Activated T-cell treated with anti-CD3 and anti-CD28 coated beads, Interleukin-2, amount 50 U/mL, for 1 hour (primary cell): ENCODE results near the gene SYTL1.
"Not testable (repeated sequence)": the region's sequence is repeated elsewhere in the genome, so short reads cannot be mapped to it uniquely, and the experiment has no call there.

Source experiments
- DNase-seq: peaks from one replicate; pipeline ENCODE4 v3.0.0-alpha.2; 2020

SYTL1 gene

DNA sequence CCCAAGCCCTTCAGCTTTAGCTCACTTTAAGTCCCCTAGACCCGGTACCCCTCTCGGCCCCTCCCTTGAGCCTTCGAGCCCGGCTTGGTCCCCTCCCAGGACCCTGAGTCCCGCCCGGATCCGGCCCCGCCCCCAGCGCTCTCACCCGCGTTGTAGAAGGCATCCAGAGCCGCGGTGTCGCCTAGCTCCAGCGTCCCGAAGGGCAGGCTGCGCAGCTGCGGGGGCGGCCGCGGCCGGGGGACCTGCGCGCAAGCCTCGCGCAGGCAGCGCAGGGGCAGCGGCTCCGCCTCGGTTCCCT lies 24.2 kb downstream of the SYTL1 start:
- DNase-seq, result peak; percentile 74

DNA sequence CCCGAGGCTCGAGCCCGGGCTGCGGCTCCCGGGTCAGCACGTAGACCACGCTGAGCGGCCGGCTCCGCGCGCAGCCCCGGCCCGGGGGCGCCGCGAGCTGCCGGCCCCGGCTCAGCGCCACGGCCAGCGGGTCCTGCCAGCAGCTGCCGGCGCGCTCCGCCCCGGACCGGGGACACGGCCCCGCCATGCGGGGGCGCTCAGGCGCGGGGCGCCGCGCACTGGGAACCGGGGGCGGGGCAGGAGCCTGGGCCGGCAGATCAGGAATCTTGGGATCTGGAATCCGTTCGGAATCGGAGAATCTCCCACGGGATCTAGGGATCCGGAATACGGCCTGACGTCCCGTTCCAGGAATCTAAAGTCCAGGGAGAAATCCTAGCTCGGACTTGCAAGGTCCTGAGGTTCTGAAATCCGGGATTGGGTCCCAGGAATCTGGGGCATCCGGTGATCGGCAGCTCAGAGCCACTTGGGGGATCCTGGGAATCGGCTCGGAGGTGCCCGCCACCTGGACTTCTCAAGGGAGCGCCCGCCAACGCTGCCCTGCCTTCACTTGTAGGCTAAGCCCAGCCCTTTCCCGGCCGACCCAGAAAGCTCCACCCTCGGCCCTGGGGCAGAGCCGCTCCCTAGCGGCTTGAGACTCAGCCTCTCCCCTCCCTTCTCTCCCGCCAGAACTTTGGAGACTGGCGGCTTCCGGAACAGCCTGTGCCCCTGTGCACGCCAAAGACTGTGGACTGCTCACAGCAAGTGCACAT lies 24.8 kb downstream of the SYTL1 start, which contains the start of gene MAP3K6:
Gene MAP3K6, minus strand, starts transcription at position 551 of the 749 bp plus-strand sequence. Its CDS starts 364 bp downstream, at position 187.
- DNase-seq, result peak; percentile 63

DNA sequence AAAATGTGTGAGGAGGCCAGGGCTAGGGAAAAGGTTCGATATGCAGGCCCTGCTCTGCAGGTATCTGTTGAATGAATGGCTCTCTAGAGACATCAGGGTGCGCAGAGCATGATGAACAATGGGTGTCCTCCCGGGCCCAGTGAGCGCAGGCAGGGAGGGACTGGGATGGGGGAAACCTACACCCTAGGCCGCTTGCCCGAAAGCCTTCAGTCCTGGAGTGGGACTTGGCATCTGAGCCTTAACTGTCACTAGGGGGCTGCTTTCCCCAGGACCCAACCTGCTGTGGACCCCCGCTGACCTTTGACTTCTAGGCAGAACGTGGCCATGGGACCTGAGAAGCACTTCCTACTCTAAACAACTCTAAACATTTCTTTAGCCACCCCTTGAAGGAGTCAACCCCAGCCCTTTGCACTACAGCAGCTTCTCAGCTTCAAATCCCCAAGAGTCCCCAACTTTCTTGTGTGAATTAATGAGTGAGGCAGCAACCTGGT lies 25.4 kb downstream of the SYTL1 start:
- DNase-seq, result no peak

DNA sequence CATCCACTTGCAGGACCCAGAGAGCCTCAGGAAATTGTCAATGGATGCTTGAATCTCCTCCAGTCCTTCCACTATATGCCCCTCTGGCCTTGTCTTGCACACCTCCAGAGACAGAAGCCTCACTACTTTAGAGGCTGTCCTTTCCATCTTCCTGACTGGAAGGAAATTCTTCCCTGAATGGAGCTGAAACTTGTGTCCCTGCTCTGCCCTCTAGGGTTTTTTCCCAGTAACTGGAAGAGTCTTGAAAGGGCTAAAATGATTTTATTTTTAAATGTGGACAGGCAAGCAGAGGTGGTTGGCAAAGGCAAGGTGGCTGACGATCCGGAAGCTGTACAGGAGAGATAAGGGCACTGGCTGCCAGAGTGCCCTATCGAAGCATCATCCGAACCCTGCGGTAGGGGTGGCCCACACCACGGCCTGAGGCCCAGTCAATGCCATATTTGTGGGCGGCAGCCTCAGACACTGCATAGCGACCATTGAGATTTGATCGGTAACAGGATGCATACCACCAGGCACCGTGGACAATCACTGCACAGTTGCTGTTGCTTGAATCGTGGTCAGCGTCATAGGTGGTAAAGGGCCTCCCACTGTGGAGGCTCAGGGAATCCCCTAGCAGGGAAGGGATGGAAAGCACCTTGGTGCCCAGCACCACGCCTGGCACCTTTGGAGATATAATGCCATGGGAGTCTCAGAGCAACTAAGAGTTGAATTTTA lies 27.2 kb downstream of the SYTL1 start:
- DNase-seq, result no peak

DNA sequence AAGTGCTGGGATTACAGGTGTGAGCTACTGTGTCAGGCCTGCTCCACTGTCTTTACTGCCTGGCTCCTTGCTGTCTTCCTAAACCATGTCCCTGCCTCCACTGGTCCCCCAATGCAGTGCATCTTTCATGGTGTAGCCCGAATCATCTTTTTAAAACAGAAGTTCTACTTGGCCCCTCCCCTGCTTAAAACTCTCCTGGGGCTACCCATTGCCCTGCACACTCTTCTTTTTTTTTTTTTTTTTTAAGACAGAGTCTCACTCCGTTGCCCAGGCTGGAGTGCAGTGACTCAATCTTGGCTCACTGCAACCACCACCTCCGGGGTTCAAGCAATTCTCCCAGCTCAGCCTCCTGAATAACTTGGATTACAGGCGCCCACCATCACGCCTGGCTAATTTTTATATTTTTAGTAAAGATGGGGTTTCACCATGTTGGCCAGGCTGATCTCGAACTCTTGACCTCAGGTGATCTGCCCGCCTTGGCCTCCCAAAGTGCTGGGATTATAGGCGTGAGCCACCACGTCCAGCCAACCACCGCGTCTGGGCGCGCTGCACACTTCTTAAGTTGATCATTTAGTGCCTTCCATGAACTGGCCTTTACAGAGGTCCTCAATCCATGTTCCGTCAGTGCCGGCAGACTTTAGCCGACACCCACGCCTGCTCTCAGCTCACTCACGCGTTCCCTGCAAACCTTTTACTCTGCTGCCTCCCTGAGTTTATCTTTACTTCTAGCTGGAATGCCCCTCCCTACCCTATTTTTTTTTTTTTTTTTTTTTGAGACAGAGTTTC lies 30.4 kb downstream of the SYTL1 start:
- DNase-seq, result no peak

DNA sequence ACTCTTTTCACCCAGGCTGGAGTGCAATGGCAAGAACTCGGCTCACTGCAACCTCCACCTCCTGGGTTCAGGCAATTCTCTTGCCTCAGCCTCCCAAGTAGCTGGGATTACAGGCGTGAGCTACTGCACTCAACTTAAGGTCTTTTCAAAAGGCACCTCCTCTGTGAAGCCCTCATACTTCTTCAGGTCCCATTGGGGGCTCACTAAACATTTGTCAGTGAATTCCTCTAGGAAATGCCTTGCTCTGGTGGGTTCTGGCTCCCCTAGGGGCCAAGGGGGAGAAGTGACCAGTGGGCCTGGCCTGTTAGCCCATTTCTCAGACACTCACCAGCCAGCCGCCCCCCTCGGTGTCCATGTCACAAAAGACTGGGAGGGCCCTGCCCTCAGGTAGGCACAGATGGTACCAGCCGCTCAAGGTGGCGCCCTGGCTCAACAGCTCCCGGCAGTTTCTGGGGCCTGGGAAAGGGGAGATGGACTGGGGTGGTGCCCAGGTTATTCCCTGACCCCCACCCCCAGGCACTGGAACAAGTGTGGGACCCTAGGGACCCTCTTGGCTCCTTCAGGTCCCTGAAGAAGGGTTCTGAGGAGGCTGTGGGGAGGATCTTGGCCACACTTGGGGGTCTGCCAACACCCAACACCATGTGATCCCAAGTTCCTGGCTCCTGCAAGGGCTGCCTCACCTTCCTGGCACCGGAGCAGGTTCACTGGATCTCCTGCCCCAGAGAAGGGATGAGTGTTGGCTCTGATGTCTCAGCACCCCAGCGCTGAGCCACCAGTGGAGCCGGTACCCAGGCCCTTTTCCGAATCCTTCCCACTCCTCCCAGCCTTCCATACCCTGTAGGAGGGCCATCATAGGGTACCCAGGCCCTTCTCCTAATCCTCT lies 31.2 kb downstream of the SYTL1 start:
- no peak for DNase-seq

DNA sequence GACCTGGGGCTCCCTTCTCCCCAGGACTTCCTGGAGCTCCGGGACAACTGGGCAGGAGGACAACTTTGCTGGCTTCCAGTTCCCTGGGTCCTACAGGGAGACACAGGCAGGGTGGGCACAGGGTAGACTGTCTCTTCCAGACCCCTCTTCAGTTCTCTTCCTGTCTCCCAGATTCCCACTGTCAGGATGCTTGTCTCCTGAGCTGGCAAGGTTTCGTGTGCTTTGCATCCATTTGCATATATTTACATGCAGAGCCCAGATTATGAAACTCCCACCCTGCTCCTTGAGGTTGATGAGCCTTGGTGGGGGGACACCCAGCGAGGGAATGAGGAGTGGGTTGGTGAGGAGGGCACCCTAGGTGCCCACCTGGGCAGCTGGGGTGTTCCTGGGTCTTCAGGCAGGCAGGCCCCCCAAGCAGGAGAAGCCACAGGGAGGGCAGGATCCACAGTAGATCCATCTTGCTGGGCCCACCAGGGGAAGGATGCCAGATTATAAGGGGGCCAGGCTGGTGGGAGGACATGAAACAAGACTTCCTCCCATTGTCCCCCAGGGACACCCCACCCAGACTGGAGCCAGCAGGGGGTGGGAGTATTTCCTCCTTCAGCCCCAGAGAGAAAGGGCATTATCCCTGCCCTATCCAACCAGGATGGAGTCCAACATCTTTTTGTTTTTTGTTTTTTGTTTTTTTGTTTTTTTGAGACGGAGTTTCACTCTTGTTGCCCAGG lies 32.7 kb downstream of the SYTL1 start, which contains the start of gene FCN3:
Gene FCN3, minus strand, starts transcription at position 463 of the 725 bp plus-strand sequence. Its CDS starts 6 bp downstream, at position 457.
- DNase-seq, result no peak

DNA sequence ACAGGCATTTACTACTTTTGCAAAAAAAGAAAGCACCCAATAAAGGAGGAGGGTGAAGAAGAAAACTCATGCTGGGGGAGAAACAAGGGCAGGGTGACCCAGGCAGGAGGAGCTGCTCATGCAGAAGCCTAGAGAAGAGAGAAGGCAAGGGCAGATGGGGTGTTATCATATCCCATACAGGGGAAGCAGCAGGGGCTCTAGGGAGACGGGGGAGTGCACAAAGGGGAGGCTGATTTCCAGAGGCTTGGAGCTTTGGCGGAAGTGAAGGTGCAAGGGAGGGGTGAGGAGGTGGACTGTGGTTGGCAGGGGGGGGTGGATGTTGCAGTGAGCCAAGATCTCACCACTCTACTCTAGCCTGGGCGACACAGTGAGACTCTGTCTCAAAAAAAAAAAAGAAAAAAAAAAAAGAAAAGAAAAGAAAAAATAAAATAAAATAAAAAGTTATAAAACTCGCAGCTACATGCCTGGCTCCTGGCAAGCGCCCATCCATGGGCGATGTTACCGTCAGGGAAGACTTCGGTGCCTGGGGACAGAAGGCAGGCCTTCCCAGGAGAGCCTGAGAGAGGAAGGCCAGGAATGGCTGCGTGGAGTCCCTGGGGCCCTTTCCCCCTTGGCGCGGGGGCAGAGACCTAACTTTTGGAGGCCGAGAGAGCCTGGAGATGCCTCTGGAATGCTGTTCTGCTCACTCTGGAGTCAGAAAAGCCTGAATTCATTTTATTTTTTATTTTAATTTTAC lies 36.1 kb downstream of the SYTL1 start:
- no peak for DNase-seq

DNA sequence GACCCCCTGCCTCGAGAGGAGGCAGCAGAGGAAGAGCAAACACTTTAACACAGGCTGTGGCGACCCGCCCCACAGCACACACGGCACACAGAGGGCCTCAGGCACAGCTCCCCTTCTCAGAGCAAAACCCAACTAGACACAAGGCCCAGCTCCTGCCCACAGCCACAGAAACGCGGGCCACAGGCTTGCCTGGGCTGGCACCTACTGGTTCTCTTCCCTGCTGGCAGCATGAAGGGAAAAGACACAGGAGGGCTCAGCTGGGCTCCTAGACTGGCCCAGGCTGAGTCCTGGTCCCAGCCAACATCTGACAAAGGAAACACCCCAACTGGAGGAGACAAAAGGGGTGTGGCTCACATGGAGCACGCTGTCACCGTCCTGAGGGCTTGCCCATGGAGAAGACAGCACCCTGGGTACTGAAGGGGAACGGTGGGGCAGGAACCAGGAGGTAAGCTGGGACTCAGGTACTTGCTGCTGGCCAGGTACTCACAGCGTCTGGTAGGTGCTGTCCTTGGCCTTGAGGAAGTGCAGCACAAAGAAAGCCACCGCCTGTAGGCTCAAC lies 37.8 kb downstream of the SYTL1 start:
- DNase-seq, result no peak

DNA sequence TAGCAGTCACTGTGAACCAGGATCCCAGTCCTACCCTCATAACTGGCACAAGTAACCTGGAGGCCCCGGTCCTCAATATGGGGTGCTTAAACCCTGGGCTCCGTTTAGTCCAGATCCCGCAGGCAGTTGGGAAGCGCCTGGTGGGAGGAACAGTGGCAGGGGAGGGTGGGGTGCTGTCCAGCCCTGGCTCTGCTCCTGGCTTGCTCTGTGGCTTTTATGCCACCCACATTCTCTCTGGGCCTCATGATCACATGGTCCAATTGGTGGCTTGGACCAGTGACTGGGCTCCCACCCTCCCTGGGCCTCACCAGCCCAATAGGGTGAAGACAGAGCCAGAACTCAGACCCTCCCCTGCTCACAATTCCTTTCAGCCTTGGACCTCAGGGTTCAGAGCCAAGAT lies 38.4 kb downstream of the SYTL1 start:
- DNase-seq, result no peak

DNA sequence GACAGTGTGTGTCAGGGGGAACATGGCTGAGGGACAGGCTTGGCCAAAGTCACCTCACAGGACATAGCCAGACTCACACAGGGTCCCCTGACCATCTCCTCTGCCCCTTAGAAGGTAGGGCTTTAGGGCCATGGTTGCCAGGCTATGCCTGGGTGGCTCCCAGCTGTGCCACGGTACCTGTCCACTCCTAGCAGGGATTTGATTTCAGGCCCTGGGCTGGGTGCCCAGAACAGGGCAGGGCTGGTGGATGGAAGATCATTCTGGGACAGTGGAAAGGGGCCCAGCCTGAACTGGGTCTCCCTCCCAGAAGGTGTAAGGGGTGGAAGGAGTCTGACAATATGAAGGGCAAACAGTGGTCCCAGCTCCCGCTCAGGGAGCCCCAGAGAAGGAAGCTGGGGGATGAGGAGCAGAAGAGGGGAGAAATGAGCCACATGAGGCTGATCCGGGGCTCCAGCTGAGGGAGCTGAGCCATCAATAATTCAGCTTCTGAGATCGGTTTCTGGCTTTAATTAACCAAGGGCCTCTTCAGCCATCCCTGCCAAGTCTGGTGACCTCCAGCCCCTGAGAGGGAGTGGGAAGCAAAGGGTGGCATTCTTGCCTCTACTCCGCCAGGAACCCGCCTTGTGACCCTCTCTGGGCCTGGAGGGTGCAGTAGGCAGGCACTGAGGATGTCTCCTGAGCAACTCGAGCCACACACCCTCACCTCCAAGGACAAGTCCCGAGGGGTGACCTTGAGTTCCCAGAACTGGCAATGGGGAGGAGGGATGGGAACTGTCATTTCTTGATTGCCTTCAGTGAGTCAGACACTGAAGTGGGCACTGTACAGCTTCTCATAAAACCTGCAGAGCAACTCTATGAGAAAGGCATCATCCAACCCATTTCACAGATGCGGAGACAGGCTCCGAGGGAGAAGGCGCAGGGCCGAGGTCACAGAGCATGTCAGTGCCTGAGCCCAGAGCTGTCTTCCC lies 39.2 kb downstream of the SYTL1 start:
- no peak for DNase-seq

DNA sequence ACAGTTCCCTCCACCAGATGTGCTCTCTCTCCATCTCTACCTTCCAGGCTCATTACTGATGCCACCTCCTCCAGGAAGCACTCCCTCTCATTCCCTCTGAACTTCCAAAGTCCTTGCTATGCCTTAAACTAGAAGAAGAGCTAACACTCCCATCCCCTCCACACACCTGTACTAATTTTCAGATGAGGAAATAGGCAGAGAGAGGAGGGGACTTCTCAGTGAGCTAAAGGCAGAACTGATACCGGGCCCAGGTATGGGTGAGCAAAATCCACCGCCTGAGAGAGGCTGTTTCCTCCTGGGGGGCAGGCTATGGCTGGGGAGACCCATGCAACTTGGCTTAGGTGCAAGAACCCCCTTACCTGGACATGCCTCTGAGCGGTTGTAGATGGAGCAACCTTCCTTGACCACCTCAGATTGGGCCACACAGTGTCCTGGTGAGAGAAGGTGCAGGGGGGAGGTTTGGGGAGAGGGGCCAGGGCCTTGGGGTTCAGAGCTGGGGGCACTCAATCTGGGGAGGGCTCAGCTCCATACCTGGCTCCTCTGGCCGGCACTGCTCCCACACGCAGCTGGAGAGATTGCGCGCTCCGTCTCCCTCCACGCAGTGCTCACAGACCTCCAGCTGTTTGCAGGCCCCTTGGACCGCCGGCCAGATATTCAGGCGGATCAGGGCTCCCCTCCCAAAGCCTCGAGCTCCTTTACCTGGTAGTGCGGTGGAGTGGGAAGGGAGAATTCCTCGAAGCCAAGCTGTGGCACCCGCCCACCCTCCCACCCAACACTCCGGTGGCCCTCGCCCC lies 40.3 kb downstream of the SYTL1 start:
- DNase-seq, result no peak

DNA sequence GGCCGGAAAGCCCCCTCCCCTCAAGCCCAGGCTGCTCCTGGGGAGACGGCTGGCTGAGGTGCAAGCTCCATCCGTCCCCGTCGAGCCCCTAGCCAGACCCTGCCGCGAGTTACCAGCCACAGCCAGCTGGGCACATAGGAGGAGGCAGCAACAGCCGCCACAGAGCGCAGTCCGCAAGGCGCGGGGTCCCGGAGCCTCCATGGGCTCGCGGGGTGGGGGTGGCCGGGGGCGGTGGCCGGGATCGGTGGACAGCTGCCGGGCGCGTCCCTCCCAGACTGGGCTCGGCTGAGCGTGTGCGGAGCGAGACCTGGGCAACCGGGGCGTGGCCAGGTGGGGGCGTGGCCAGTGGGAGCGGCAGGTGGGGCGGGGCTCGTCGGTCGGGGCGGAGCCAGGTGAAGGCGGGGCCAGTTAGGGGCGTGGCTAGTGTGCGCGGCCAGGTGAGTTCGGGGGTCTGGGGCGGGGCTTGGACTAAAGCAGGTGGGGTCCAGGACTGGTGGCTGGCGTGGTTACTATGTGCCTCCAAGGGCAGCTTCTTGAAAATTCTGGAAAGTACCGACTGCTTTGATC lies 41.3 kb downstream of the SYTL1 start, which contains the start of gene CD164L2:
Gene CD164L2, minus strand, starts transcription at position 295 of the 567 bp plus-strand sequence. Its CDS starts 94 bp downstream, at position 201.
- peak; percentile 66 for DNase-seq

DNA sequence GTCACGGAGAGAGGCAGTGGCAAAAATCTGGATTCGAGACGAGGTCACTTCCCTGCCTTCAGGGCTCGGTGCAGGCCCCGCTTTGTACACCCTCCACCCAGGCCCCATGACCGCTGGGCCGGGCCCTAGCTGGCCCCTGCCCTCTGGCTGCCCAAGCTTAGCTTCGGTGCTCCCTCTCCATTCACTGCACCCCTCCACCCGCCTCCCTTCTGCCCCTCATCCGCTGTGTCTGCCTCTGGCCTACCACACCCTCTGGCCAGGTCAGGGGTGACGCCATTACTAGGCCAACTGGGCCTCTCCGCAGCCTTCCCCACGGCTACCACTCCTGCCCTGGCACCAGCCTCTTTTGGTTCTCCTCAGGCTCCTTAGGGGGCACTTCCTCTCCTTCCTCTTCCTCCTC lies 41.8 kb downstream of the SYTL1 start:
- DNase-seq, result no peak

DNA sequence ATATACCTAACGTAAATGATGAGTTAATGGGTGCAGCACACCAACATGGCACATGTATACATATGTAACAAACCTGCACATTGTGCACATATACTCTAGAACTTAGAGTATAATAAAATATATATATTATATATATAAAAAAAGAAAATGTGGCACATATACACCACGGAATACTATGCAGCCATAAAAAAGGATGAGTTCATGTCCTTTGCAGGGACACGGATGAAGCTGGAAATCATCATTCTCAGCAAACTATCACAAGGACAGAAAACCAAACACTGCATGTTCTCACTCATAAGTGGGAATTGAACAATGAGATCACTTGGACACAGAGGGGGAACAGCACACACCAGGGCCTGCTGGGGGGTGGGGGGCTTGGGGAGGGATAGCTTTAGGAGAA lies 43.0 kb downstream of the SYTL1 start:
- DNase-seq, result not testable (repeated sequence)

DNA sequence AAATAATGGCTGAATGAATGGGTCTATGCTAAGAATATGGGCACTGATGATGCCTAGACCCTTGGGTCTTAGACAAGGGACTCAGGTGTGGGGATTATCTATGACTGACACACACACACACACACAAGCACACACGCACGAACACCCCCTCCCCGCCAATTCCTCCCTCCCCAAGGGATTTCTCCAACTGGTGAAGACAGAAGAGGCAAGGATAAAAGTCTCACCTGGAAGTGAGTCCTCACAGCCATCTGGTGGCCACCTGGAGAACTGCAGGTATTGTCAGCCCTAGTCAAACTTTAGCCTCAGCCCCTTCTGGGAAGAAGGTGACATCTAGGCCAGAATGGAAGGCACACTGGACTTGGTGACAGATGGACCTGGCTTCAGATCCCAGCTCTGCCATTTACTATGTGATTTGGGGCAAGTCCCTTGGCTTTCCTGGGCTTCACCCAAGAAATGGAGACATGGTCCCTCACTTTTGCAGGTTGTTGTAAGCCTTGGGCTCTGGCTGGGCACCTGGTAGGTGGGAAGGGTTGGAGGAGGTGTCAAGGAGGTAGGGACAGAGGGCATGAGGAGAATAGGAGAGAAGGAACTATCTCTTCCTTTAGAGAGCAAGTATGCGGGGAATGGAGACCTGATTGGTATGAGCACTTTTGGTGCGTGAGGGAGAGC lies 46.6 kb downstream of the SYTL1 start:
- peak; percentile 79 for DNase-seq

DNA sequence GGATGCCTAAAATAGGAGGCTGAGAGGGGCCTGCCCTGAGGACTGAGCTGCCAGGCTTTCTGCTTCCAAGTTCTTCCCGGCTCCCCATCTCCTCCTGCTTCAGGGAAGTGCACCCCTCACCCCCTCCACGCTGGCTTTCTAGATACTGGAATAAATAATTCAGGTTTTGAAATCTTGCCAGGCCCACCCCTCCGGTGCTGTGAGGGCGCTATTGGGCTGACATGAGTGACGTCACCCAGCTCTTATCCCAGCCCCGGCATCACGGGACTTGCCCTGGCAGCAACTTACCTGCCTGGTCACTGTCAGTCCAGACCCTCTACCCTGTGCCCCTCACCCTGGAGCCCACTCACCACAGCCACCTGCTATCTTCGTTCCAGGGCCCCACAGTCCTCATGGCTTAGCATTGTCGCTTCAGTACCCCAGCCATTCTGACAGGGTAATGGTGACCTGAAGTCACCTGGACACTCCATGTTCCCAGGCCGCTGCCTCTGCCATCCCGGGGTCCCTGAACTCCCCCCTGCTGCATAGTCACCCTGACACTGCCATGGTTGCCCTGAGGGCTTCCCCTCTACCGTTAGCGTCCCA lies 49.8 kb downstream of the SYTL1 start:
- DNase-seq, result peak; percentile 39
